ENCODE results near the gene TP53AIP1. TPM values are rescaled to one million over a fixed set of nuclear protein-coding genes. Genes with fewer than 3 reads are reported as not detected.

Gene TP53AIP1
- polyA plus RNA-seq, 2 of the 4 experiments (the other 2 are of a cell fraction): 0.03 to 0.08 TPM

- 52% methylated on average over 11 of the region's 25 CpGs for WGBS (ENCODE audit: missing lambda C conversion rate)
- ChIA-PET POLR2A (interaction anchor here (0.6 to 0.9 kb wide), 2 partner anchors 13 to 503 kb away, joined by 3 to 4 read pairs; partner anchors contain the start of gene KCNJ5), CTCF (interaction anchor here (0.6 to 4.6 kb wide), 8 partner anchors 11 to 516 kb away, joined by 3 to 20 read pairs (median 4); no protein-coding TSS in a partner anchor)
- peaks cover 15% of the 10 kb centered on the region for H3K4me1 ChIP-seq
- no peaks in the 10 kb centered on the region for H3K9me3 ChIP-seq
- DNase-seq (ENCODE audit: low read depth in 1 of 2, low spot score in 1 of 2) (peak; percentile 6 to 50), ATAC-seq (peak; percentile 72 to 77), FAIRE-seq (no peak)
- H3K4me2 ChIP-seq: peak overlapping the region; percentile 85
- peak overlapping the region; percentile 84 to 99 for H3K27ac ChIP-seq
- TF ChIP-seq BCL3 (IDR thresholded peaks at IDR 0.05): no peak
- TF ChIP-seq BHLHE40 (IDR thresholded peaks at IDR 0.05; ENCODE audit: low read depth, low read length): no peak
- no peak for TF ChIP-seq FOSL2 (IDR thresholded peaks at IDR 0.05)
- TF ChIP-seq FOSL2 (CRISPR knock-in tag; IDR thresholded peaks at IDR 0.05): no peak
- no peak for TF ChIP-seq ATOH8 (CRISPR knock-in tag; IDR thresholded peaks at IDR 0.05; ENCODE audit: low read depth)
- no peak for TF ChIP-seq FOSB (CRISPR knock-in tag; IDR thresholded peaks at IDR 0.05)
- no peak for TF ChIP-seq RFX5 (IDR thresholded peaks at IDR 0.05)
- no peak for TF ChIP-seq RCOR1 (IDR thresholded peaks at IDR 0.05; ENCODE audit: low read depth, low read length)
- TF ChIP-seq POLR2A (IDR thresholded peaks at IDR 0.05; ENCODE audit: low read length): no peak
- no peak for TF ChIP-seq NR3C1 (IDR thresholded peaks at IDR 0.05)
- TF ChIP-seq RAD21 (conservative IDR thresholded peaks at IDR 0.05 in 1 of 2, IDR thresholded peaks at IDR 0.05 in 1 of 2): no peak
- no peak for TF ChIP-seq ZFP36 (IDR thresholded peaks at IDR 0.05; ENCODE audit: borderline replicate concordance, partially characterized antibody)
- TF ChIP-seq ZC3H11A (IDR thresholded peaks at IDR 0.05): no peak
- no peak for TF ChIP-seq CBX2 (IDR thresholded peaks at IDR 0.05; ENCODE audit: borderline replicate concordance, low read depth)
- TF ChIP-seq JUNB (IDR thresholded peaks at IDR 0.05): no peak
- TF ChIP-seq MAZ (IDR thresholded peaks at IDR 0.05; ENCODE audit: borderline replicate concordance, low read depth, low read length): no peak
- no peak for TF ChIP-seq MAX (IDR thresholded peaks at IDR 0.05)
- no peak for TF ChIP-seq HOXB13 (CRISPR knock-in tag; IDR thresholded peaks at IDR 0.05; ENCODE audit: low read depth)
- no peak for TF ChIP-seq ELK1 (IDR thresholded peaks at IDR 0.05; ENCODE audit: low read depth, low read length)
- no peak for TF ChIP-seq CBX8 (IDR thresholded peaks at IDR 0.05)
- peak overlapping the region; percentile 64 for H3K4me3 ChIP-seq
Measured at GRCh38 chr11:128904656-128905344, 37.9 kb downstream of the TP53AIP1 start.

GRCh38 chr11:128904303-128904655, 38.4 kb downstream of the TP53AIP1 start:
- ATAC-seq (no peak), FAIRE-seq (no peak), DNase-seq (ENCODE audit: low read depth in 1 of 2, low spot score in 1 of 2) (no peak)
- TF ChIP-seq ESRRA (IDR thresholded peaks at IDR 0.05; ENCODE audit: borderline replicate concordance, low read length): no peak
- Histone ChIP-seq H3K4me2 (peak overlapping the region; percentile 85; the same call in 2 of the 3 replicates), H3K9me3 (no peaks in the 10 kb centered on the region), H3K27ac (no peak overlapping the region), H3K4me1 (peaks cover 15% of the 10 kb centered on the region), H3K4me3 (no peak overlapping the region)
- 94% methylated on average over 9 of the region's 14 CpGs for WGBS (ENCODE audit: missing lambda C conversion rate)
- ChIA-PET CTCF (interaction anchor here (1.0 to 4.6 kb wide), 3 partner anchors 11 to 21 kb away, joined by 3 to 20 read pairs (median 8); no protein-coding TSS in a partner anchor), POLR2A (no interaction called here)

Data from A549 (cell line).